CD4-positive, alpha-beta memory T cell (primary cell): ENCODE measurements around the gene DNAH10. TPM values are rescaled to one million over a fixed set of nuclear protein-coding genes. Genes with fewer than 3 reads are reported as not detected.
A peak's percentile ranks its signal among the peaks of the same experiment; 100 is the strongest.

Experiments
- CTCF ChIA-PET: fragments of 350-600 bp; sonication (Branson Sonifier 250); formaldehyde crosslinking; loops from one replicate; lab custom pipeline; 2021; ENCODE audit warnings: inconsistent platforms; ENCODE audit not compliant: partially characterized antibody; lab: Charles Lee
- POLR2A ChIA-PET: fragments of 350-600 bp; sonication (Branson Sonifier 250); formaldehyde crosslinking; loops from one replicate; lab custom pipeline; 2021; ENCODE audit not compliant: partially characterized antibody; lab: Charles Lee
- DNase-seq, 5 donors: peaks; one replicate each; pipeline versions ENCODE4 v3.0.0 to v3.0.0-alpha.2; 2020 to 2022; ENCODE audit warnings: mixed read lengths in 1 of 5
- H3K27ac ChIP-seq: one replicate; pipeline ENCODE4 v1.7.0; 2013; ENCODE audit warnings: low read depth, low read length
- H3K27me3 ChIP-seq: 2 replicates; pipeline ENCODE4 v1.7.0; 2013; ENCODE audit warnings: mild to moderate bottlenecking, low read length, moderate library complexity; ENCODE audit not compliant: insufficient read depth
- H3K36me3 ChIP-seq: 2 replicates; pipeline ENCODE4 v1.7.0; 2013; ENCODE audit warnings: mild to moderate bottlenecking, low read length, moderate library complexity; ENCODE audit not compliant: insufficient read depth
- H3K4me1 ChIP-seq: 2 replicates; pipeline ENCODE4 v1.7.0; 2013; ENCODE audit warnings: mild to moderate bottlenecking, low read length, moderate library complexity; ENCODE audit not compliant: insufficient read depth
- H3K4me3 ChIP-seq, 2 donors: one replicate each; pipeline ENCODE4 v1.7.0; 2013; ENCODE audit warnings: low read length in 2 of 2, mild to moderate bottlenecking in 1 of 2
- H3K9me3 ChIP-seq, 2 donors: one replicate each; pipeline ENCODE4 v1.7.0; 2013; ENCODE audit warnings: low read length in 2 of 2, control low read depth in 1 of 2; ENCODE audit not compliant: control insufficient read depth in 1 of 2
- H3K27ac Mint-ChIP-seq, 7 donors: one replicate each; pipeline ENCODE4 v1.8.0; 2020 to 2021; ENCODE audit warnings: mixed read lengths in 7 of 7, mild to moderate bottlenecking in 6 of 7, inconsistent platforms in 3 of 7, moderate library complexity in 3 of 7
- H3K27me3 Mint-ChIP-seq, 2 donors: one replicate each; pipeline ENCODE4 v1.8.0; 2020 to 2021; ENCODE audit warnings: mixed read lengths in 2 of 2
- H3K36me3 Mint-ChIP-seq, 2 donors: one replicate each; pipeline ENCODE4 v1.8.0; 2020 to 2021; ENCODE audit warnings: mixed read lengths in 2 of 2, inconsistent platforms in 1 of 2, mild to moderate bottlenecking in 1 of 2
- H3K4me1 Mint-ChIP-seq, 4 donors: one replicate each; pipeline ENCODE4 v1.8.0; 2020 to 2021; ENCODE audit warnings: mixed read lengths in 4 of 4, mild to moderate bottlenecking in 1 of 4
- H3K4me3 Mint-ChIP-seq, 8 donors: one replicate each; pipeline ENCODE4 v1.8.0; 2020 to 2021; ENCODE audit warnings: mixed read lengths in 8 of 8, mild to moderate bottlenecking in 7 of 8, moderate library complexity in 6 of 8, inconsistent platforms in 3 of 8
- H3K9me3 Mint-ChIP-seq, 8 donors: one replicate each; pipeline ENCODE4 v1.8.0; 2020 to 2021; ENCODE audit warnings: mixed read lengths in 8 of 8, mild to moderate bottlenecking in 5 of 8, inconsistent platforms in 3 of 8, moderate library complexity in 1 of 8
- intact Hi-C: fragments of 100-400 bp; cut with micrococcal nuclease; formaldehyde crosslinking; loops from one replicate; pipeline ENCODE4 v1.15.1; 2023
- polyA plus RNA-seq, 2 donors: library from polyadenylated mRNA; unstranded; fragments of 300-500 nt; fragmentation: Illumina TruSeq; gene quantifications; one replicate each; pipeline ENCODE4 v1.2.3, GENCODE V29; 2021
- total RNA-seq, 2 experiments: library from RNA; stranded (reverse); gene quantifications; one replicate each; pipeline ENCODE4 v1.2.3, GENCODE V29; 2021

The DNAH10 gene
- total and polyA plus RNA-seq, 4 experiments from 2014 or later, result 0.06 to 0.08 (median 0.06) TPM; not detected in 1

GRCh38 chr12:123731596-123731995 lies 30.5 kb upstream of the DNAH10 start:
- no peaks in the 10 kb centered on the region for H3K27me3 ChIP-seq
- Mint-ChIP-seq H3K27me3 (no peaks in the 10 kb centered on the region), H3K4me3 (no peak overlapping the region), H3K27ac (no peak overlapping the region), H3K36me3 (peaks cover 70 to 82% of the 10 kb centered on the region in 2 donors), H3K9me3 (no peaks in the 10 kb centered on the region), H3K4me1 (peaks cover 0 to 5% (median 1%) of the 10 kb centered on the region in 4 donors)
- DNase-seq, result no peak
- intact Hi-C loops, result no loop called here
- no peaks in the 10 kb centered on the region for H3K9me3 ChIP-seq
- no peak overlapping the region for H3K27ac ChIP-seq
- no peak overlapping the region for H3K4me3 ChIP-seq
- ChIA-PET CTCF (no interaction called here), POLR2A (no interaction called here)
- no peaks in the 10 kb centered on the region for H3K4me1 ChIP-seq
- H3K36me3 ChIP-seq, result peaks cover 49% of the 10 kb centered on the region

- H3K36me3 ChIP-seq, result peaks cover 49% of the 10 kb centered on the region
- H3K4me1 ChIP-seq, result no peaks in the 10 kb centered on the region
- H3K27me3 Mint-ChIP-seq, result no peaks in the 10 kb centered on the region
- H3K27ac ChIP-seq, result no peak overlapping the region
- no peaks in the 10 kb centered on the region for H3K9me3 Mint-ChIP-seq
- H3K9me3 ChIP-seq, result no peaks in the 10 kb centered on the region
- no peak for DNase-seq
- ChIA-PET POLR2A (no interaction called here), CTCF (no interaction called here)
- H3K4me3 Mint-ChIP-seq, result no peak overlapping the region
- no peaks in the 10 kb centered on the region for H3K27me3 ChIP-seq
- peaks cover 0 to 5% (median 1%) of the 10 kb centered on the region in 4 donors for H3K4me1 Mint-ChIP-seq
- H3K36me3 Mint-ChIP-seq, result peaks cover 74 to 82% of the 10 kb centered on the region in 2 donors
- no peak overlapping the region for H3K4me3 ChIP-seq
- intact Hi-C loops, result no loop called here
- H3K27ac Mint-ChIP-seq, result peak overlapping the region in 2 of 7 donors; percentile 65 to 78
These were observed 29.9 kb upstream of the DNAH10 start for GRCh38 chr12:123732251-123732650.

- Histone ChIP-seq H3K9me3 (no peaks in the 10 kb centered on the region), H3K27me3 (no peaks in the 10 kb centered on the region), H3K27ac (no peak overlapping the region), H3K4me3 (no peak overlapping the region), H3K36me3 (peaks cover 50% of the 10 kb centered on the region), H3K4me1 (no peaks in the 10 kb centered on the region)
- POLR2A ChIA-PET, result no interaction called here
- no peak for DNase-seq
- no peaks in the 10 kb centered on the region for H3K27me3 Mint-ChIP-seq
- CTCF ChIA-PET, result no interaction called here
- no peak overlapping the region for H3K27ac Mint-ChIP-seq
- no peaks in the 10 kb centered on the region for H3K9me3 Mint-ChIP-seq
- H3K36me3 Mint-ChIP-seq, result peaks cover 71 to 82% of the 10 kb centered on the region in 2 donors
- intact Hi-C loops, result no loop called here
- no peak overlapping the region for H3K4me3 Mint-ChIP-seq
- peaks cover 0 to 5% (median 1%) of the 10 kb centered on the region in 4 donors for H3K4me1 Mint-ChIP-seq
These were observed 28.9 kb upstream of the DNAH10 start for GRCh38 chr12:123733229-123733628.

GRCh38 chr12:123734268-123734667 lies 27.8 kb upstream of the DNAH10 start:
- peaks cover 70 to 86% of the 10 kb centered on the region in 2 donors for H3K36me3 Mint-ChIP-seq
- CTCF ChIA-PET, result interaction anchor here (1.1 kb wide), 1 partner anchor 23 kb away, joined by 5 read pairs; the partner anchor contains the start of gene ATP6V0A2
- DNase-seq, result no peak
- H3K4me3 Mint-ChIP-seq, result no peak overlapping the region
- H3K4me1 ChIP-seq, result no peaks in the 10 kb centered on the region
- H3K27ac ChIP-seq, result no peak overlapping the region
- H3K27ac Mint-ChIP-seq, result no peak overlapping the region
- H3K27me3 Mint-ChIP-seq, result no peaks in the 10 kb centered on the region
- peaks cover 51% of the 10 kb centered on the region for H3K36me3 ChIP-seq
- no peaks in the 10 kb centered on the region for H3K27me3 ChIP-seq
- intact Hi-C loops, result no loop called here
- H3K4me1 Mint-ChIP-seq, result peaks cover 0 to 5% (median 1%) of the 10 kb centered on the region in 4 donors
- POLR2A ChIA-PET, result no interaction called here
- no peak overlapping the region for H3K4me3 ChIP-seq
- H3K9me3 ChIP-seq, result no peaks in the 10 kb centered on the region
- no peaks in the 10 kb centered on the region for H3K9me3 Mint-ChIP-seq

GRCh38 chr12:123741937-123742572 lies 20.0 kb upstream of the DNAH10 start:
- Mint-ChIP-seq H3K27me3 (no peaks in the 10 kb centered on the region), H3K36me3 (peaks cover 66 to 78% of the 10 kb centered on the region in 2 donors), H3K27ac (peak overlapping the region in 1 of 7 donors; percentile 36), H3K4me1 (peaks cover 0 to 1% (median 0%) of the 10 kb centered on the region in 4 donors), H3K9me3 (peaks cover 0 to 1% (median 0%) of the 10 kb centered on the region in 8 donors), H3K4me3 (no peak overlapping the region)
- intact Hi-C loops, result no loop called here
- POLR2A ChIA-PET, result no interaction called here
- Histone ChIP-seq H3K4me1 (no peaks in the 10 kb centered on the region), H3K36me3 (peaks cover 51% of the 10 kb centered on the region), H3K27me3 (no peaks in the 10 kb centered on the region), H3K27ac (no peak overlapping the region), H3K9me3 (no peaks in the 10 kb centered on the region), H3K4me3 (no peak overlapping the region)
- DNase-seq, result no peak
- CTCF ChIA-PET, result no interaction called here

- no peak overlapping the region for H3K4me3 ChIP-seq
- peaks cover 50% of the 10 kb centered on the region for H3K36me3 ChIP-seq
- Mint-ChIP-seq H3K36me3 (peaks cover 69 to 77% of the 10 kb centered on the region in 2 donors), H3K27me3 (no peaks in the 10 kb centered on the region), H3K4me3 (no peak overlapping the region), H3K4me1 (peaks cover 0 to 5% (median under 1%) of the 10 kb centered on the region in 4 donors), H3K9me3 (peaks cover 0 to 1% (median 0%) of the 10 kb centered on the region in 8 donors), H3K27ac (peak overlapping the region in 4 of 7 donors; percentile 23 to 79 (median 54))
- no peaks in the 10 kb centered on the region for H3K4me1 ChIP-seq
- H3K9me3 ChIP-seq, result no peaks in the 10 kb centered on the region
- ChIA-PET CTCF (no interaction called here), POLR2A (no interaction called here)
- no peak for DNase-seq
- intact Hi-C loops, result no loop called here
- H3K27me3 ChIP-seq, result no peaks in the 10 kb centered on the region
- no peak overlapping the region for H3K27ac ChIP-seq
These were observed 19.1 kb upstream of the DNAH10 start for GRCh38 chr12:123743002-123743401.

- CTCF ChIA-PET, result no interaction called here
- no peaks in the 10 kb centered on the region for H3K4me1 ChIP-seq
- no peaks in the 10 kb centered on the region for H3K9me3 ChIP-seq
- no peak for DNase-seq
- peaks cover 0 to 1% (median 0%) of the 10 kb centered on the region in 8 donors for H3K9me3 Mint-ChIP-seq
- peaks cover 0 to 5% (median under 1%) of the 10 kb centered on the region in 4 donors for H3K4me1 Mint-ChIP-seq
- POLR2A ChIA-PET, result no interaction called here
- H3K27me3 ChIP-seq, result no peaks in the 10 kb centered on the region
- H3K36me3 ChIP-seq, result peaks cover 40% of the 10 kb centered on the region
- no peak overlapping the region for H3K27ac Mint-ChIP-seq
- no peaks in the 10 kb centered on the region for H3K27me3 Mint-ChIP-seq
- intact Hi-C loops, result no loop called here
- peaks cover 70 to 77% of the 10 kb centered on the region in 2 donors for H3K36me3 Mint-ChIP-seq
- no peak overlapping the region for H3K4me3 Mint-ChIP-seq
- no peak overlapping the region for H3K27ac ChIP-seq
- H3K4me3 ChIP-seq, result no peak overlapping the region
These were observed 17.3 kb upstream of the DNAH10 start for GRCh38 chr12:123744836-123745235.
